ENCODE data around the gene SORBS1.

Gene SORBS1

GRCh38 chr10:95434583-95434982 is 126.6 kb downstream of the SORBS1 start:
- no peak for DNase-seq

DNA sequence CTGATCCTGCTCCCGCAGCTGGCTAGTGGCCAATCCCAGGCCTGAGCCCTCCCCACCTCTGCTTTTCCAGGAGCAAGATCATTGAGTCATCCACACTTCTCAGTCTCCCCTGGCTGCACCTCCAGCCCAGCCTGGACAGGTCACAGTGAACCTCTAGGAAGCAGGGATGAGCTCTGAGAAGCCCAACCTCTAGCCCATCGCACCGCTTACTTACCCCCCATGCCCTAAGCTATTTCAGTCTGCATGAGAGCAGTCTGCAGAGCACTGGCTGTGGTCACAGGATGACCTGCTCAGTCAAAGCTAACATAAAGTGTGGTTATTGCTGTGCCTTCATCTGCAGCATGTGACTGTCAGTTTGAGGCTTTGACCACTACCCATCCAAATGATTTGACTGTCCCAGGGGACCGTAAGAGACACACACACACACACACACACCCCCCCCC is 129.2 kb downstream of the SORBS1 start:
- DNase-seq = no peak

GRCh38 chr10:95430231-95430951 is 130.8 kb downstream of the SORBS1 start:
- peak in 3 of 5 donors; percentile 8 to 53 (median 21) for DNase-seq

- DNase-seq = no peak
These were observed 131.5 kb downstream of the SORBS1 start for GRCh38 chr10:95429639-95430038.

DNA sequence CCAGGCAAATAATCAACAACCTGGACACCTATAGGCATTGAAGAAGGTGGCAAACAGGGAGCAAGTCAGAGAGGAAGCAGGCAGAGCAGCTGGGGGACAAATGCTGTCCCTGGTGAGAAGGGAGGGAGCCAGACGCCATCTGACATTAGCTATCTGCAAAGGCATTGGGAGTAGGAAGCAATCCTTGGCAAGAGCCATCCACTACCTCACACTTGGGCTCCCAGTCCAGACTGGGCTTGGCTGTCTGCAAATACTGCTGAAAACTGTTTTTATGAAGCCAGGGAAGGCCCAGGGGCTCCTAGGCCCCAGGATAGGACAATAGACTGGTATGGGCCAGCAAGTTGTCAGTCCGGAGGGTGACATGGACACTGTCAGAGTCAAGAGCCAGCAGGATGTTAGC is 132.5 kb downstream of the SORBS1 start:
- no peak for DNase-seq

GRCh38 chr10:95426482-95426881 is 134.7 kb downstream of the SORBS1 start:
- DNase-seq = no peak

- no peak for DNase-seq
These were observed 135.3 kb downstream of the SORBS1 start for GRCh38 chr10:95425592-95426465.

GRCh38 chr10:95423164-95424005 is 137.8 kb downstream of the SORBS1 start:
- DNase-seq = no peak

- DNase-seq = no peak
These were observed 138.9 kb downstream of the SORBS1 start for GRCh38 chr10:95422233-95422632.

DNA sequence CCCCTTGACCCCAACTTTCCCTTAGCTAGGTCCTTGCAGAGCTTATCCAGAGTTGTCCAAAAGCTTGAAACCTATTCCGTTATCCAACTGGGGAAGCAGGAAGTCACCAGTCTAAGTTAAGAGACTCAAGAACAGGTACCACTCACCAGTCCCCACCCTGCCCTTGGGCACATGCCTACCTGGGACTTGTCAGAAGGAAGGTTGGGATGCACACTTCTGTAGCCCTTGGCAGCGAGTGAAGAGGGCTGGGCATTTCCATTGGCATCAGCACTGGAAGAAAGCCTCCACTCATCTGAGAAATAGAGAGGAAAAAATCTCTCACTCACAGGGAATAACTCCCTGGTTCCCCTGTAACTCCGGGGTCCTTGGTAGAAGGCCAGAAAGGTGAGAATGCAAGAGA is 139.4 kb downstream of the SORBS1 start:
- no peak for DNase-seq

- DNase-seq = no peak
These were observed 141.8 kb downstream of the SORBS1 start for GRCh38 chr10:95419399-95419798.

- no peak for DNase-seq
These were observed 144.2 kb downstream of the SORBS1 start for GRCh38 chr10:95416973-95417372.

DNA sequence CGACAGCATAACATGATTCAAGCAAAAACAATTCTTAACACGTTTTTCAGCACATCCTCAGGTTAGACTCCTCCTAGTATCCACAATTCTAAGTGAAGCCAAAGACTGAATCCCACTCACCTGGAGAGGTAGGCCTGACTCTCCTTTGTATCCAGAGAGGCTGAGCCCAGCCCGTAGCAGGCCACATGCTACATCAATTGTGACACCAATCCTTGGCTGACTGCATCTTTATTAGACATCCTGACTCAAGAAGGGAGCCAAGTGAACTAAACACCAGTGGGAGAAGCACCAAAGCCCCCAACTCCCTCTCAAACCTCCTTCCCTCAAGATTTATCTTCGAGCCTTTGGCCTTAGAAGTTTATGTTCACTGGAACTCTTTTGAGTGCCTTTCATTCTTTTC is 144.9 kb downstream of the SORBS1 start:
- DNase-seq = no peak

GRCh38 chr10:95415621-95416031 is 145.5 kb downstream of the SORBS1 start:
- DNase-seq = no peak

- no peak for DNase-seq
These were observed 146.2 kb downstream of the SORBS1 start for GRCh38 chr10:95414844-95415485.

DNA sequence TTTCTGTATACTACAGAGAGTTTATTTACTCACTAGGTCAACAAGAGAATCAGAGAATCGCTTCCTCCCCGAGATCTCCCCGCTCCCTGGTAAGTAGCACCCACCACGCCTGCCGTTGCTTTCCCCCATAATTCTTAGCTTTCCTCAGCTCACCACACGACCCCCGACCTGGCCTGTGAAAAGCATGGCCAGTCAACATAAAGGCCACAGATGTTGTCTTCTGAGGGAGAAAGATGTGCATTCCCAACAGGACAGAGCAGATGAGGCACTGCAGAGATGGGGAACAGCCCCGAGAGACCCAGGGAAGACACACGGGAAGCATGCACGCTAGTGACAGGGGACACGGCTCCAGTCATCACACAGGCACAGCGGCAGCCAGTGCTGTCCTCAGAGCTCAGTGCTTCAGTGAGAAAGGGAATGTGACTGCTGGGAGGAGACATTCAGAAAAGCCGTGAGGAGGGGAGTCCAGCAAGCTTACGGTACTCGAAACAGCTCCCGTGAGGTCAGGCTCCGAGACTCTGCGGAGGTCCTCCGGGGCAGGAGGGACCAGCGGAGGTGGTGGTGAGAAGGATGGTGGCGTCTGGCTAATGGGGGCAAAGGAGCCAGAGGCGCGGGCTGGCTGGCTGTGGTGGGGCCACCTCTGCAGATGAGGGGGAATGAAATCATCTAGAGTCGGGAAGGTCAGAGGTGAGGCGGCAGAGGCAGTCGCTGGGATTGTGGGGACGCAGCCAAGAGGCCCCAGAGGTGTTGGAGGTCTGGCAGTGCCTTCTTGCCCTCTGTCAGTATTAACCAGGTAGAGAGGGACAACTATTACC is 146.9 kb downstream of the SORBS1 start:
- no peak for DNase-seq

- DNase-seq = no peak
These were observed 147.6 kb downstream of the SORBS1 start for GRCh38 chr10:95413588-95413987.

DNA sequence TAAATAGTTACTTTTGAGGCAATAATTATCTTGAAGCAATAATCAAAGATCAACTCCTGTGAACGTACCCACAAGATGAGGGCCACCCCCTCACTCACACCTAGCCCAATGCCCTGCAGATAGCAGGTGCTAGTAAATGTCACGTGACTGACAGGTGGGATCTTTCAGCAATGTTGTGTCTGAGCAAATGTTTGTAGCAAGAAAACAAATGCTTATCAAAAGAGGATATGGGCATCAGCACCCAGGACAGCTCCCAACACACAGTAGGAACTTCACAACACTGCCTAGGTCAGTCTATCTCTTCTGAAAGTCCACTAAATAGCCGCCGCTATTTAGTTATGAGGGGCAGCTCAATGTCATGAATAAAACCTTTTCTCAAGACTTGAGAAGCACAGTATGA is 149.5 kb downstream of the SORBS1 start:
- DNase-seq = no peak

GRCh38 chr10:95408983-95409873 is 151.9 kb downstream of the SORBS1 start:
- no peak for DNase-seq

GRCh38 chr10:95408148-95408960 is 152.8 kb downstream of the SORBS1 start:
- no peak for DNase-seq

Data from T-helper 1 cell (primary cell).